Measurements from ENCODE around the gene USP10.

DNA sequence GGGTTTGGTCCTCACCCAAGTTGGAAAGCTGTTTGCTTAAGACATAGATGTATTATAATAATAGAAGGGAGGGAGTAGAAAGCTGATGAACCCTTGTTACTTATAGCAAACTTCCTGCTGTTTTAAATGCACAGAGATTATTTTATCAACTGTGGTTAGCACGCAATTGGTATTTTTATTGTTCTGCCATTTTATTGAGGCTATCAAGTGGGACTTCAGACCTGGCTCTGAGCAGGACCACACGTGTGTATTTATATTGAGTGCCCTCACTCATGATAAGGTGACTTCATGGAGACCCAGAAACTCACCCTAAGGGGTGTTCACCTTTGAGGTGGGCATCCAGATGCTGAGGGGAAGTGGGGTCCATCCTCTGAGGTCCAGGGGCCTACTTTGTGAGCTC, 34.4 kb upstream of the USP10 start:
- TF ChIP-seq, protein P1, sequence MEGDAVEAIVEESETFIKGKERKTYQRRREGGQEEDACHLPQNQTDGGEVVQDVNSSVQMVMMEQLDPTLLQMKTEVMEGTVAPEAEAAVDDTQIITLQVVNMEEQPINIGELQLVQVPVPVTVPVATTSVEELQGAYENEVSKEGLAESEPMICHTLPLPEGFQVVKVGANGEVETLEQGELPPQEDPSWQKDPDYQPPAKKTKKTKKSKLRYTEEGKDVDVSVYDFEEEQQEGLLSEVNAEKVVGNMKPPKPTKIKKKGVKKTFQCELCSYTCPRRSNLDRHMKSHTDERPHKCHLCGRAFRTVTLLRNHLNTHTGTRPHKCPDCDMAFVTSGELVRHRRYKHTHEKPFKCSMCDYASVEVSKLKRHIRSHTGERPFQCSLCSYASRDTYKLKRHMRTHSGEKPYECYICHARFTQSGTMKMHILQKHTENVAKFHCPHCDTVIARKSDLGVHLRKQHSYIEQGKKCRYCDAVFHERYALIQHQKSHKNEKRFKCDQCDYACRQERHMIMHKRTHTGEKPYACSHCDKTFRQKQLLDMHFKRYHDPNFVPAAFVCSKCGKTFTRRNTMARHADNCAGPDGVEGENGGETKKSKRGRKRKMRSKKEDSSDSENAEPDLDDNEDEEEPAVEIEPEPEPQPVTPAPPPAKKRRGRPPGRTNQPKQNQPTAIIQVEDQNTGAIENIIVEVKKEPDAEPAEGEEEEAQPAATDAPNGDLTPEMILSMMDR (IDR thresholded peaks at IDR 0.05) = no peak
- TF ChIP-seq POLR2A (IDR thresholded peaks at IDR 0.05) = no peak
